K562 (cell line): ENCODE measurements around the gene GSPT2. TPM values are rescaled to one million over a fixed set of nuclear protein-coding genes. Genes with fewer than 3 reads are reported as not detected.

Experiments used
- ATAC-seq: fragments of 200-7000 bp; cut with Tn5 transposase; 3 replicates; pipeline ENCODE4 v1.9.1; 2020; ENCODE audit warnings: moderate library complexity
- BruUV-seq: library from RNA; stranded (reverse); fragments of 400-500 nt; replicated peaks from 2 replicates; lab custom pipeline; 2021; lab: Mats Ljungman, UMichigan
- CTCF ChIA-PET: fragments of 300-600 bp; formaldehyde crosslinking; extraction: SDS; loops from one replicate; lab custom pipeline; 2021; ENCODE audit warnings: low intra/inter-chr PET ratio; lab: Yijun Ruan, JAX
- POLR2A ChIA-PET: fragments of 300-600, 350-650 bp; sonication (Branson Sonifier 250); formaldehyde crosslinking; extraction: SDS; loops from one replicate; lab custom pipeline; 2021; ENCODE audit warnings: antibody characterized with exemption, inconsistent platforms; lab: Yijun Ruan, JAX
- DNase-seq, 4 experiments: peaks; one replicate each; pipeline versions ENCODE4 v3.0.0 to v3.0.0-alpha.2; 2011 to 2018; ENCODE audit warnings: low spot score in 3 of 4, mixed read lengths in 3 of 4; ENCODE audit errors: extremely low read depth in 1 of 4
- FAIRE-seq: peaks from 2 replicates; lab custom pipeline; 2011; peaks lifted over from hg19 to GRCh38; lab: Jason Lieb, UNC
- H2AFZ ChIP-seq: 2 replicates; pipeline ENCODE4 v1.6.0; 2011; ENCODE audit warnings: low read depth, low read length, control low read depth, inconsistent platforms
- H3K27ac ChIP-seq: fragments of 200-600 bp; 3 replicates; pipeline ENCODE4 v1.8.0; 2011; ENCODE audit warnings: low read depth, mild to moderate bottlenecking, control low read depth, inconsistent platforms, low read length, moderate library complexity, mixed read lengths; ENCODE audit errors: extremely low read depth
- H3K27me3 ChIP-seq, 2 experiments: fragments of 300-600 bp in 1 of 2; 2 replicates in 1 of 2; 3 replicates in 1 of 2; pipeline versions ENCODE4 v1.6.0 to v1.8.0; 2011; ENCODE audit warnings: inconsistent platforms in 2 of 2, low read length in 2 of 2, mild to moderate bottlenecking in 1 of 2, mixed read lengths in 1 of 2, moderate library complexity in 1 of 2; ENCODE audit not compliant: control insufficient read depth in 2 of 2, insufficient read depth in 2 of 2
- H3K36me3 ChIP-seq: fragments of 300-600 bp; 3 replicates; pipeline ENCODE4 v1.8.0; 2011; ENCODE audit warnings: mild to moderate bottlenecking, low read length, inconsistent platforms; ENCODE audit not compliant: control insufficient read depth, insufficient read depth
- H3K4me1 ChIP-seq, 2 experiments: fragments of 200-600 bp in 1 of 2; replicated peaks in 1 of 2; 2 replicates in 1 of 2; 3 replicates in 1 of 2; pipeline versions ENCODE4 v1.5.1 to v1.8.0; 2011; ENCODE audit warnings: inconsistent platforms in 2 of 2, low read length in 2 of 2, mild to moderate bottlenecking in 1 of 2, mixed read lengths in 1 of 2, moderate library complexity in 1 of 2; ENCODE audit not compliant: control insufficient read depth in 2 of 2, insufficient read depth in 2 of 2
- H3K4me2 ChIP-seq: 2 replicates; pipeline ENCODE4 v1.6.1; 2011; ENCODE audit warnings: low read length, control low read depth, inconsistent platforms, mixed read lengths; ENCODE audit not compliant: insufficient read depth
- H3K4me3 ChIP-seq: fragments of 200-600 bp; sonication (generic), shearing (Covaris generic); 2 replicates; pipeline ENCODE4 v1.5.1; 2016; ENCODE audit warnings: control low read depth, inconsistent platforms
- H3K79me2 ChIP-seq: fragments of 200-600 bp; 3 replicates; pipeline ENCODE4 v1.8.0; 2011; ENCODE audit warnings: low read length, inconsistent platforms; ENCODE audit not compliant: control insufficient read depth, insufficient read depth
- H3K9ac ChIP-seq, 2 experiments: 2 replicates each; pipeline versions ENCODE4 v1.6.0 to v1.6.1; 2011; ENCODE audit warnings: low read depth in 2 of 2, low read length in 2 of 2, control low read depth in 1 of 2, inconsistent platforms in 1 of 2, mild to moderate bottlenecking in 1 of 2, mixed read lengths in 1 of 2; ENCODE audit not compliant: insufficient read depth in 1 of 2
- H3K9me1 ChIP-seq: one replicate; pipeline ENCODE4 v1.6.0; 2011; ENCODE audit warnings: inconsistent platforms, mild to moderate bottlenecking, low read length, moderate library complexity; ENCODE audit not compliant: control insufficient read depth, insufficient read depth
- H3K9me3 ChIP-seq: replicated peaks from 2 replicates; pipeline ENCODE4 v1.5.1; 2011; ENCODE audit warnings: low read depth, low read length, inconsistent platforms; ENCODE audit not compliant: control insufficient read depth, insufficient read depth
- H4K20me1 ChIP-seq: replicated peaks from 2 replicates; pipeline ENCODE4 v1.6.1; 2011; ENCODE audit warnings: low read length, inconsistent platforms, mixed read lengths; ENCODE audit not compliant: control insufficient read depth, insufficient read depth
- CSDE1 ChIP-seq, 2 experiments: fragments of 450-650 bp; IDR thresholded peaks; 2 replicates each; pipeline ENCODE4 v1.6.1; 2016; ENCODE audit warnings: mild to moderate bottlenecking in 1 of 2
- IFI16 ChIP-seq: fragments of 250-450 bp; sonication (Bioruptor Pico); IDR thresholded peaks from 2 replicates; pipeline ENCODE4 v2.1.2; 2022; ENCODE audit warnings: mild to moderate bottlenecking, inconsistent platforms
- MGA ChIP-seq: fragments of 450-650 bp; IDR thresholded peaks from 2 replicates; pipeline ENCODE4 v1.6.1; 2016; ENCODE audit warnings: mild to moderate bottlenecking, moderate library complexity
- RAD51 ChIP-seq: fragments of 450-650 bp; IDR thresholded peaks from 2 replicates; pipeline ENCODE4 v1.7.1; 2016; ENCODE audit warnings: low read depth, mild to moderate bottlenecking, borderline replicate concordance
- SIX5 ChIP-seq, 2 experiments: IDR thresholded peaks; 2 replicates each; pipeline ENCODE4 v1.6.1; 2011; ENCODE audit warnings: low read length in 2 of 2, borderline replicate concordance in 1 of 2, low read depth in 1 of 2, mild to moderate bottlenecking in 1 of 2, moderate library complexity in 1 of 2; ENCODE audit not compliant: insufficient read depth in 1 of 2
- SREBF1 ChIP-seq: fragments of 150-350 bp; IDR thresholded peaks from 2 replicates; pipeline ENCODE4 v1.6.1; 2014; ENCODE audit warnings: antibody characterized with exemption, low read depth, low read length, borderline replicate concordance
- ZNF561 ChIP-seq: fragments of 450-650 bp; formaldehyde crosslinking; conservative IDR thresholded peaks from 2 replicates; pipeline ENCODE4 v1.4.0; 2020; ENCODE audit warnings: mild to moderate bottlenecking, moderate library complexity
- ZSCAN29 ChIP-seq: fragments of 450-650 bp; IDR thresholded peaks from 2 replicates; pipeline ENCODE4 v1.6.1; 2017
- WGBS: fragments of 100-300 bp; shearing (Covaris generic); methylation state at CpG from one replicate; pipeline ENCODE4 v1.1.6; 2016; ENCODE audit warnings: low coverage, mixed read lengths; ENCODE audit not compliant: insufficient coverage; ENCODE audit errors: missing lambda C conversion rate; 5-methylcytosine and 5-hydroxymethylcytosine counted together
- in situ Hi-C: fragments of 300-500 bp; cut with MboI; formaldehyde crosslinking; loops from 4 replicates; pipeline ENCODE4 v1.15.0; 2018; ENCODE audit warnings: inconsistent platforms, mixed read lengths
- intact Hi-C: fragments of 100-400 bp; cut with micrococcal nuclease; formaldehyde crosslinking; loops from 2 replicates; pipeline ENCODE4 v1.14.2; 2022
- polyA plus RNA-seq, 8 experiments: library from polyadenylated mRNA; depleted of rRNA in 4 of 8; stranded (reverse) in 5 of 8; unstranded in 3 of 8; fragments of >200 nt; fragmentation: Nextera tagmentation in 2 of 8; fragmentation: Illumina TruSeq in 1 of 8; extraction: Ambion mirVana in 2 of 8; extraction: Trizol in 1 of 8; gene quantifications; 2 replicates each; pipeline versions ENCODE4 v1.2.1 to v1.2.3, GENCODE V29; 2011 to 2014; ENCODE audit warnings: inconsistent platforms in 1 of 8, missing spikeins in 1 of 8
- total RNA-seq, 7 experiments: library from RNA; depleted of rRNA in 6 of 7; stranded (reverse); fragments of >200 nt in 6 of 7; fragmentation: Illumina TruSeq in 2 of 7; extraction: Trizol in 2 of 7; gene quantifications; 2 replicates each; pipeline versions ENCODE4 v1.2.1 to v1.2.3, GENCODE V29; 2011 to 2021; ENCODE audit warnings: low replicate concordance in 1 of 7

Gene GSPT2
- total and polyA plus RNA-seq, 9 of the 15 experiments (the other 6 are each of a cell fraction or from before 2014, with no cell fraction given), result 0.93 to 4.2 (median 3.4) TPM

- WGBS, result 0% methylated on average over 4 of the region's 4 CpGs
- TF ChIP-seq RAD51 (no peak), ZNF561 (CRISPR knock-in tag) (no peak), SIX5 (IDR thresholded peaks at IDR 0.05; ENCODE audit: borderline replicate concordance in 1 of 2, insufficient read depth in 1 of 2, low read depth in 1 of 2, low read length in 2 of 2) (no peak), MGA (no peak), SREBF1 (no peak), ZSCAN29 (no peak), CSDE1 (IDR thresholded peaks at IDR 0.05) (no peak), IFI16 (CRISPR knock-in tag) (no peak)
Measured at GRCh38 chrX:51760657-51761056, 17.4 kb downstream of the GSPT2 start.

More at GRCh38 chrX:51760657-51761056, 17.4 kb downstream of the GSPT2 start:
- ATAC-seq (no peak), FAIRE-seq (no peak), DNase-seq (no peak)
- no peaks in the 10 kb centered on the region for H3K79me2 ChIP-seq
- ChIA-PET POLR2A (no interaction called here), CTCF (no interaction called here)
- H3K4me3 ChIP-seq, result no peak overlapping the region
- no peak overlapping the region for H3K4me2 ChIP-seq
- no peaks in the 10 kb centered on the region for H4K20me1 ChIP-seq
- H3K9ac ChIP-seq, result no peak overlapping the region
- H2AFZ ChIP-seq, result no peak overlapping the region
- no peak overlapping the region for H3K27ac ChIP-seq
- in situ Hi-C loops, result no loop called here
- intact Hi-C loops, result no loop called here
- BruUV-seq, result no TSS peak
- no peaks in the 10 kb centered on the region for H3K9me1 ChIP-seq
- H3K4me1 ChIP-seq, result no peaks in the 10 kb centered on the region
- H3K27me3 ChIP-seq, result 0 out of 5 replicates have a peak, but pooled peaks cover 0 to 4% of the 10 kb centered on the region in 2 experiments
- H3K9me3 ChIP-seq, result no peaks in the 10 kb centered on the region
- no peaks in the 10 kb centered on the region for H3K36me3 ChIP-seq
